CD4-positive, alpha-beta T cell treated with Interferon gamma for 1 hour (primary cell): ENCODE results near the gene ATP2C2.

Experiments
- DNase-seq: peaks from one replicate; pipeline ENCODE4 v3.0.0-alpha.2; 2020

The ATP2C2 gene

GRCh38 chr16:84458606-84459532 is 90.5 kb downstream of the ATP2C2 start:
- no peak for DNase-seq

GRCh38 chr16:84459533-84459894 is 91.2 kb downstream of the ATP2C2 start:
- no peak for DNase-seq

- no peak for DNase-seq
These were observed 91.6 kb downstream of the ATP2C2 start for GRCh38 chr16:84459941-84460405.

- DNase-seq: no peak
These were observed 92.2 kb downstream of the ATP2C2 start for GRCh38 chr16:84460406-84461028.

GRCh38 chr16:84461029-84461412 is 92.7 kb downstream of the ATP2C2 start:
- DNase-seq: no peak

GRCh38 chr16:84461413-84462295 is 93.3 kb downstream of the ATP2C2 start:
- DNase-seq: no peak

- DNase-seq: no peak
These were observed 94.2 kb downstream of the ATP2C2 start for GRCh38 chr16:84462296-84463210.

- no peak for DNase-seq
These were observed 94.9 kb downstream of the ATP2C2 start for GRCh38 chr16:84463221-84463620.

- DNase-seq: no peak
These were observed 95.8 kb downstream of the ATP2C2 start for GRCh38 chr16:84464116-84464515.

GRCh38 chr16:84465154-84465553 is 96.8 kb downstream of the ATP2C2 start:
- DNase-seq: no peak

GRCh38 chr16:84466692-84467091 is 98.4 kb downstream of the ATP2C2 start:
- no peak for DNase-seq

GRCh38 chr16:84467256-84467655 is 98.9 kb downstream of the ATP2C2 start:
- DNase-seq: no peak

GRCh38 chr16:84467709-84468108 is 99.4 kb downstream of the ATP2C2 start:
- no peak for DNase-seq

GRCh38 chr16:84471316-84471715 is 103.0 kb downstream of the ATP2C2 start:
- no peak for DNase-seq

- no peak for DNase-seq
These were observed 103.6 kb downstream of the ATP2C2 start for GRCh38 chr16:84471966-84472365.

GRCh38 chr16:84475643-84476240 is 107.4 kb downstream of the ATP2C2 start:
- no peak for DNase-seq

- no peak for DNase-seq
These were observed 108.1 kb downstream of the ATP2C2 start for GRCh38 chr16:84476401-84476800.

- no peak for DNase-seq
These were observed 109.3 kb downstream of the ATP2C2 start for GRCh38 chr16:84477661-84478060.

- no peak for DNase-seq
These were observed 110.0 kb downstream of the ATP2C2 start for GRCh38 chr16:84478172-84478947.

- no peak for DNase-seq
These were observed 111.5 kb downstream of the ATP2C2 start for GRCh38 chr16:84479716-84480450.
